A673 (cell line): Measurements from ENCODE around the gene HIGD2A. TPM values are rescaled to one million over a fixed set of nuclear protein-coding genes. Genes with fewer than 3 reads are reported as not detected.

Source experiments
- BruUV-seq: library from RNA; stranded (reverse); fragments of 400-500 nt; replicated peaks from 2 replicates; lab custom pipeline; 2021; lab: Mats Ljungman, UMichigan
- CTCF ChIA-PET: fragments of 300-600 bp; sonication (Branson Sonifier 250); formaldehyde crosslinking; loops from one replicate; lab custom pipeline; 2022; ENCODE audit warnings: antibody characterized with exemption; lab: Charles Lee
- POLR2A ChIA-PET: fragments of 300-600 bp; sonication (Branson Sonifier 250); formaldehyde crosslinking; loops from one replicate; lab custom pipeline; 2022; ENCODE audit warnings: antibody characterized with exemption; ENCODE audit not compliant: low non-redundant PET; lab: Charles Lee
- DNase-seq: peaks from one replicate; pipeline ENCODE4 v3.0.0-alpha.2; 2015; ENCODE audit warnings: low spot score
- H3K27ac ChIP-seq: fragments of 200-600 bp; sonication (generic); 2 replicates; pipeline ENCODE4 v1.5.1; 2016; ENCODE audit warnings: mixed run types, low read depth, mild to moderate bottlenecking, mixed read lengths, antibody characterized with exemption, low read length; ENCODE audit not compliant: poor library complexity, severe bottlenecking
- H3K27me3 ChIP-seq: fragments of 200-600 bp; sonication (generic); replicated peaks from 2 replicates; pipeline ENCODE4 v1.6.1; 2017; ENCODE audit warnings: mixed run types, low read depth, mild to moderate bottlenecking, mixed read lengths, antibody characterized with exemption, low read length; ENCODE audit not compliant: insufficient read depth, poor library complexity
- H3K36me3 ChIP-seq: fragments of 200-600 bp; sonication (generic); 2 replicates; pipeline ENCODE4 v1.6.1; 2016; ENCODE audit warnings: mixed run types, mild to moderate bottlenecking, mixed read lengths, antibody characterized with exemption, low read length; ENCODE audit not compliant: insufficient read depth, poor library complexity, severe bottlenecking
- H3K4me1 ChIP-seq: fragments of 200-600 bp; sonication (generic); 2 replicates; pipeline ENCODE4 v1.6.1; 2017; ENCODE audit warnings: mixed run types, mild to moderate bottlenecking, mixed read lengths, antibody characterized with exemption, low read length; ENCODE audit not compliant: insufficient read depth, poor library complexity, severe bottlenecking
- H3K4me3 ChIP-seq: fragments of 200-600 bp; sonication (generic); 2 replicates; pipeline ENCODE4 v1.5.1; 2016; ENCODE audit warnings: low read depth, mixed run types, mild to moderate bottlenecking, mixed read lengths, low read length; ENCODE audit not compliant: poor library complexity, severe bottlenecking
- H3K9me3 ChIP-seq: fragments of 200-600 bp; sonication (generic); 2 replicates; pipeline ENCODE4 v1.6.1; 2016; ENCODE audit warnings: mixed run types, low read depth, mild to moderate bottlenecking, mixed read lengths, antibody characterized with exemption, low read length; ENCODE audit not compliant: poor library complexity, severe bottlenecking
- EZH2 ChIP-seq: fragments of 200-600 bp; sonication (generic); IDR thresholded peaks from 2 replicates; pipeline ENCODE4 v1.6.1; 2017; ENCODE audit warnings: borderline replicate concordance, low read depth, mild to moderate bottlenecking, mixed read lengths, antibody characterized with exemption, low read length; ENCODE audit not compliant: poor library complexity, severe bottlenecking
- intact Hi-C: fragments of 100-400 bp; cut with micrococcal nuclease; formaldehyde crosslinking; loops from one replicate; pipeline ENCODE4 v1.10.0; 2022; ENCODE audit not compliant: unreplicated experiment
- total RNA-seq: library from RNA; stranded (reverse); gene quantifications from 2 replicates; pipeline ENCODE4 v1.2.3, GENCODE V29; 2021
- TF ChIP-seq, protein P1 (sequence below): fragments of 300-800, 200-600 bp; sonication (generic); conservative IDR thresholded peaks from 2 replicates; pipeline ENCODE4 v1.5.1; 2017; ENCODE audit warnings: low read depth, mild to moderate bottlenecking, antibody characterized with exemption, low read length, moderate library complexity, mixed read lengths

The HIGD2A gene
- total RNA-seq, 1 experiment from 2014 or later = 81.7 TPM

DNA sequence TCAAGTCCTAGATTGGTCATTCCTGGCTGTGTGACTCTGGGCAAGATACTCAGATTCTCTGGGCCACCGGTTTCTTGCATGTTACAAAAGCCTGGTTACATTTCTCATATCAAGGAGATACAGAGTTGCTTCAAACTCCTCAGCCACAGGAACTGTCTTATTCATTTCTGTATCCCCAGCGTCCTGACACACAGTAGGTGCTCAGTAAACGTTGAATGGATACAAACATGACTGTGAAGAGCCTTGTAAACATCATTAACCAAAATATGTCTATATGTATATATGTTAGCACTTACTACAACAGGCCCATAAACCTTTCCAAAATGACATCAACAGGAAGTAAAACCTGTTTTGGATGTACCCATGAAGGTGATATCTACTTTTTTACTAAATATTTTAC lies 26.2 kb downstream of the HIGD2A start:
- Histone ChIP-seq H3K9me3 (no peaks in the 10 kb centered on the region), H3K4me3 (no peak overlapping the region), H3K36me3 (no peaks in the 10 kb centered on the region), H3K27ac (no peak overlapping the region), H3K4me1 (peaks cover 6% of the 10 kb centered on the region), H3K27me3 (no peaks in the 10 kb centered on the region)
- intact Hi-C loops = loop anchor here (5.0 kb wide), 2 partner anchors 158 to 203 kb away; no protein-coding TSS in a partner anchor
- CTCF ChIA-PET = no interaction called here
- POLR2A ChIA-PET = no interaction called here
- TF ChIP-seq, protein P1, sequence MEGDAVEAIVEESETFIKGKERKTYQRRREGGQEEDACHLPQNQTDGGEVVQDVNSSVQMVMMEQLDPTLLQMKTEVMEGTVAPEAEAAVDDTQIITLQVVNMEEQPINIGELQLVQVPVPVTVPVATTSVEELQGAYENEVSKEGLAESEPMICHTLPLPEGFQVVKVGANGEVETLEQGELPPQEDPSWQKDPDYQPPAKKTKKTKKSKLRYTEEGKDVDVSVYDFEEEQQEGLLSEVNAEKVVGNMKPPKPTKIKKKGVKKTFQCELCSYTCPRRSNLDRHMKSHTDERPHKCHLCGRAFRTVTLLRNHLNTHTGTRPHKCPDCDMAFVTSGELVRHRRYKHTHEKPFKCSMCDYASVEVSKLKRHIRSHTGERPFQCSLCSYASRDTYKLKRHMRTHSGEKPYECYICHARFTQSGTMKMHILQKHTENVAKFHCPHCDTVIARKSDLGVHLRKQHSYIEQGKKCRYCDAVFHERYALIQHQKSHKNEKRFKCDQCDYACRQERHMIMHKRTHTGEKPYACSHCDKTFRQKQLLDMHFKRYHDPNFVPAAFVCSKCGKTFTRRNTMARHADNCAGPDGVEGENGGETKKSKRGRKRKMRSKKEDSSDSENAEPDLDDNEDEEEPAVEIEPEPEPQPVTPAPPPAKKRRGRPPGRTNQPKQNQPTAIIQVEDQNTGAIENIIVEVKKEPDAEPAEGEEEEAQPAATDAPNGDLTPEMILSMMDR = no peak
- TF ChIP-seq EZH2 = no peak
- TSS peak; percentile 60 for BruUV-seq
- no peak for DNase-seq

DNA sequence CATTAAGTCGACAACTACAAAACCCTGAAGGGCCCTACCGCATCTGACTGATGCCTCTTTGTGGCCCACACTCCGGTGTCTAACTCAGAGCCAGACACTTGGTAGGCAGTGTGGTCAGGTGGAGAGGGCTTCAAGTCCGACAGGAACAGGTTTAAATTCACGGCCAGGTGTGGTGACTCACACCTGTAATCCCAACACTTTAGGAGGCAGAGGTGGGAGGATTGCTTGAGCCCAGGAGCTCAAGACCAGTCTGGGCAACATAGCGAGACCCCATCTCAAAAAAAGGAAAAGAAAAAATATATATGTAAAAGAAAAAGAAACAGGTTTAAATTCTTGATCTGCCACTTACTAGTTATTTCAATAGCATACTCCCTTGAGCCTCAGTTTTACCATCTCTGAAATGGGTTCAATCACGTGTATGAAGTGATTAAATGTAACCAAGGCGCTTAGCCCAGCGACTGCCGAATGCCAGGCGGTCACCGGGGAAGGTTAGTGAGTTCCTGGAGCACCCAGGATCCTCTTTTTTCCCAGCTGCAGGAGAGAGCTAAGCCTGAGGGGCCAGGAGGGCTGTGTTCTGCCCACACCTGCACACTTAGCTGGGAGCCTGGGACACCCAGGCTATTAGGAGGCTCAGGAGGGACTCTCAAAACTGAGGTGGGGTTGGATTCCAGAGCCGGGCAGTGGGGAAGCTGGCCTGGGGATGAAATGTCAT lies 26.8 kb downstream of the HIGD2A start:
- Histone ChIP-seq H3K9me3 (no peaks in the 10 kb centered on the region), H3K36me3 (no peaks in the 10 kb centered on the region), H3K4me1 (peaks cover 6% of the 10 kb centered on the region), H3K27ac (peak overlapping the region; percentile 73), H3K4me3 (peak overlapping the region; percentile 82), H3K27me3 (no peaks in the 10 kb centered on the region)
- BruUV-seq = no TSS peak
- no peak for DNase-seq
- ChIA-PET POLR2A (no interaction called here), CTCF (no interaction called here)
- intact Hi-C loops = loop anchor here (5.0 kb wide), 2 partner anchors 157 to 202 kb away; no protein-coding TSS in a partner anchor
- TF ChIP-seq, protein P1 = no peak
- no peak for TF ChIP-seq EZH2

DNA sequence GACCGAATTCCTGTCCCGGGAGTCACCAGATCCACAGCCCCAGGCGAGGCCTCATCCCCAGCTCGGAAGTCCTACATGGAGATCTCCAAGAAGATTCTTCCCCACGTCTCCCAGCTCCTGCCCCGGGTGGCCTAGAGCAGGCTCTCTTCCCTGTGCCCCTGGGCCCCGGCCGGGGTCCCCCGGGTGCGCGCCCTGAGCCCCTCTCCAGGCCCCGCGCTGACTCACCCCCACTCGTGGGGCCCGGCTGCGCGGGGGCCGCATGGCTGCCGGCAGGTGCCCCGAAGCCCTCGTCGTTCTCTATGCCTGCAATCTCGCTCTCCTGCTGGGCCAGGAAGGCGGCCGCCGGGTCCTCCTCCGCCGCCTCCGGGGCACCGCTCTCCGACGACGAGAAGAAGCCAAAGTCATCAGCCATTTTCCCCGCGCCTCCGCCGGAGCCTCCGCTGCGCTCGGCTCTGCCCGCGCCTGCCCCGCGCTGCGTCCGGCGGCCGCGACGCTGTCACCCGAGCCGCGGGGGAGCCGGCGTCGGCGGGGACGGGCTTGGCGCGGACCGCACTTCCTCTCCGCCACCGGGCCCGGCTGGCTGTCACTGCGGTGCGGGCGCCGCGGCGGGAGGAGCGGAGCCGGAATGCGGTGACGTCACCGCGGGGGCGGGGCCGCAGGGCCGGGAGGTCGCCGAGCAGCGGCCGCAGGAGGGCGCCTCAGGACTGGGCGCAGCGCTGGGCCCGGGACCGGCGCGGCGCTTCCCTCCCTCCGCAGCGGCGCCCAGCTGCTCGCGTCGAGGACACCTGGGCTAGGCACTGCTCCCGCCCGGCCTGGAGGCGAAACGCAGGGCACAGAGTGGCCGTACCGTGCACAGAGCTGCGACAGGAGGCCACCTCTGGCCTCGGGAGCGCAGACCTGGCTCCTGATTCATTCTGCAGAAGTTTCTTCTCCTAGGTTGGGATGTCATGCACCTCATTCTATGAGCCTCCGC lies 27.7 kb downstream of the HIGD2A start, which contains the start of gene CLTB:
Gene CLTB (minus strand): TSS at position 588 of the 973 bp plus-strand sequence. CDS start 176 bp downstream, at position 412.
- TF ChIP-seq, protein P1 = peak; percentile 32; the same call in 1 of the 2 replicates
- no peak for TF ChIP-seq EZH2
- ChIA-PET POLR2A (no interaction called here), CTCF (interaction anchor here (0.6 to 0.8 kb wide), 2 partner anchors 32 to 86 kb away, joined by 3 to 5 read pairs; no protein-coding TSS in a partner anchor)
- Histone ChIP-seq H3K4me1 (peaks cover 6% of the 10 kb centered on the region), H3K36me3 (no peaks in the 10 kb centered on the region), H3K27ac (peak within 1 kb of the TSS; percentile 73), H3K27me3 (no peaks in the 10 kb centered on the region), H3K9me3 (no peaks in the 10 kb centered on the region), H3K4me3 (peak within 1 kb of the TSS; percentile 82)
- DNase-seq = peak; percentile 77
- no TSS peak for BruUV-seq
- intact Hi-C loops = loop anchor here (5.0 kb wide), 2 partner anchors 156 to 201 kb away; no protein-coding TSS in a partner anchor
